ENCODE measurements around the gene EIF2S1. TPM values are rescaled to one million over a fixed set of nuclear protein-coding genes. Genes with fewer than 3 reads are reported as not detected.
"Not testable (repeated sequence)": the region's sequence is repeated elsewhere in the genome, so short reads cannot be mapped to it uniquely, and the experiment has no call there.

EIF2S1 gene
- total RNA-seq, 1 experiment from 2014 or later, result 285 TPM

DNA sequence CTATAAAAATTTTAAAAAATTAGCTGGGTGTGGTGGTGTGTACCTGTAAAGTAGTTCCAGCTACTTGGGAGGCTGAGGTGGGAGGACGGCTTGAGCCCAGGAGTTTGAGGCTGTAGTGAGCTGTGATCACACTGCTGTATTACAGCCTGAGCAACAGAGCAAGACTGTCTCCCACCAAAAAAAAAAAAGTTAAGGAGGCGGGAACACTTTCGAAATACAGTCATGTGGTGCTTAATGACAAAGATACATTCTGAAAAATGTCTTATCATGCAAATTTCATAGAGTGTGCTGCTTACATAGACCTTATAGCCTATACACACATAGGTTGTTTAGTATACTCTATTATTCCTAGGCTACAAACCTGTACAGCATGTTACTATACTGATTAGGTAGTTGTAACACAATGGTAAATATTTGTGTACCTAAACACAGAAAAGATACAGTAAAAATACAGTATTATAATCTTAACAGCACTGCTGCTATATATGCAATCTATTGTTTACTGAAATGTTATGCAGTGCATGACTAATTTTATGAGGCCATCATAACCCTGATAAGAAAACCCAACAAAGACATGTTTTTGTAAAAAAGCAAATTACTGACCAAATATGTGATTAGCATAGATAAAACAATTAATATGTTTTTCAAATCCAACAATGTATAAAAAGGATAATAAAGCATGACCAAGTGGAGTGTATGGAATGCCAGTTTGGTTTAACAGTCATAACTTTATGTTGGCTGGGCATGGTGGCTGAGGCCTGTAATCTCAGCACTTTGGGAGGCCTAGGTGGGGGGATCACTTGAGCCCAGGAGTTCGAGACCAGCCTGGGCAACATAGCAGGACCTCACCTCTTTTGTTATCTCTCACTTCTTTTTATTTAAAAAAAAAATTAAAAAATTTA is 11.4 kb downstream of the EIF2S1 start:
- DNase-seq (ENCODE audit: low read depth), result no peak

DNA sequence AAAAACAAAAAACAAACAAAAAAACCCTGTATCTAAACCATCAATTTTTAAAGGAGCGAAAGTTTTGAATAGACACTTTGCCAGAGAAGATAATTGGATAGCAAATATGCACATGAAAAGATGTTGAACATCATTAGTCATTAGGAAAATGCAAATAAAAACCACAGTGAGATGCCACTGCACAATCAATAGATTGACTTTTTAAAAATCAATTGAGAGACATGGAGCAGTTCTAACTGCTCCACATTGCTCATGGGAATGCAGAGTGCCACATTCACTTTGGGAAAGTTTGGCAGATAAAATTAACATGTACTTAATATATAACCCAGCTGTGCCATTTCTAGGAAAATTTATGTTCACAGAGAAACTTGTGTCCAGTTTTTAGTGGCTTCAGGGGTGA is 12.7 kb downstream of the EIF2S1 start:
- DNase-seq (ENCODE audit: low read depth), result no peak

DNA sequence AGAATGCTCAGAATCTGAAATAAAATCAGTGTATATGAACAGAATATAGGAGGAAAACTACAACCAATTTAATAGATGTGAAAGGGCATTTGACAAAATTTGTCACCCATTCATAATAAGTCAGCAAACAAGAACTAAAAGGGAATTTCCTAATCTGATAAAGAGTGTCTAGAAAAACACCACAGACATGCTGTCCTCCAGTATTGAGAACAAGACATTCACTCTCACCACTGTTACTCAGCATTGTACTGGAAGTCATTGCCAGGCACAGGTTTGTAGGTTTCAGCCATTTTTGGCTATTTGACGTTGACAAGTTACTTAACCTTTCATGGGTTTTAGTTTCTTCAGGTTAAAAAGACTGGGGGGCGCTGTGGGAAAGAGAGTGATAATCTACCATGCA is 13.2 kb downstream of the EIF2S1 start:
- DNase-seq (ENCODE audit: low read depth), result no peak

DNA sequence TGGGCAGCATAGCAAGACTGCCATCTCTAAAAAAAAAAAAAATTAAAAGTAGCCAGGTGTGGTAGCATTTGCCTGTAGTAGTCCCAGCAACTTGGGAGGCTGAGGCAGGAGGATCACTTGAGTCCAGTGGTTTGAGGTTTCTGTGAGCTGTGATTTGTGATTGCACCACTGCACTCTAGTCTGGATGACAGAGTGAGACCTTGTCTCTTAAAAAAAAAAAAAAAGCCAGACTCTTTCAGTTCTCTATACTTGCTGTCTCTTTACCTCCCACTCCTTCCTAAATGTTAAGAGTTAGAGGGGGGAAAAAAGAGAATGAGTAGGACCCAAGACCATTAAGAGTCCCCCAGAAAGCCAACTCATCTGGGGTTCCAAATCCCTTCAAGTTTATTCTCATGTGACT is 17.8 kb downstream of the EIF2S1 start:
- DNase-seq (ENCODE audit: low read depth), result no peak

DNA sequence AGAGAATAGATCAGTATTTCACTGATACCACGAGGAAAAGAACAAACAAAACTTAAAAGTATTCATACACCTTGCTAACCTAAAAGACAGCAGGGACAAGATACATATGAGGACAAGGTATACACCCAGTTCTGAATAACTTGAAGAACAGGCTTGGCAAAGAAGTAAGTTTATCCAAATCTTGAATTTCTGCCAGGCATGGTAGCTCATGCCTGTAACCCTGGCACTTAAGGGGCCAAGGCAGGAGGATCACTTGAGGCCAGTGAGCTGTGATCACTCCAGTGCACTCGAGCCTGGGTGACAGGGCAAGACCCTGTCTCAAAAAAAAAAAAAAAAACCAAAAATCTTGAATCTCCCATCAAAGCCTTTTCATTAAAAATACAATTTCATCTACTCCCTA is 25.0 kb downstream of the EIF2S1 start:
- no peak for DNase-seq (ENCODE audit: low read depth)

DNA sequence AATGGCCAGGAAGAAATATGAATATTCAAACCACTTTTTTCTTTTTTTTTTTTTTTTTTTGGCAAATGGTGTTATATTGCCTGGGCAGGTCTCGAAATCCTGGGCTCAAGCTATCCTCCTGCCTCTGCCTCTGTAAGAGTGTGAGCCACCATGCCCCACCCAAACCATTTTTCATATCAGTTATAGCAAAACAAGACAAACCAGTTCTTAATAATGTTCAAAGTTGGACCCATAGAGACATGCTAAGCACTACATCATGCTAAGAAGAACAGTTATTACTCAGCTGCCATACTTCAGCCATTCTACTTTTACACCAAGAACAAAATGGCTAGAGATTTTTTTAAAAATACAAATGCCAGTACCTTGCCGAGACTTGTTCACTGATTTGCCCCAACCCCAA is 25.5 kb downstream of the EIF2S1 start:
- DNase-seq (ENCODE audit: low read depth), result no peak

DNA sequence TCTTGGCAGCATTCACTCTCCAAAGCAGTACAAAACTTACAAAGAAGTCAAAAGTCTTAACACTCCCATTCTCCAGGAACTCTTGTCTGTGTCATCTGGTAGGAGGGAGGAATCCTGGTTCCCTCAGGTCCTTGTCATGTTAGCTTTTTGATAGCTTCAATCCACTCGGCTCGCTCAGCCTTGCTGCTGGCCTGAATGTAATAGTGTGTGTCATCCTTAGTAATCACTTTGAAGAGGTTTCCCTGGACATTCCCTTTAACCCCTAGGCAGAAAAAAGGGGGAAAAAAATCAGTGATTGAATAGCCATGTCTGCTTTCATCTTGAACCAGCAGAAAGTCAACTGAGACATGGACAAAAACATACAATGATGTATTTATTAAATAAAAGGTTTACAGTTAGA is 27.1 kb downstream of the EIF2S1 start:
- DNase-seq (ENCODE audit: low read depth), result no peak

DNA sequence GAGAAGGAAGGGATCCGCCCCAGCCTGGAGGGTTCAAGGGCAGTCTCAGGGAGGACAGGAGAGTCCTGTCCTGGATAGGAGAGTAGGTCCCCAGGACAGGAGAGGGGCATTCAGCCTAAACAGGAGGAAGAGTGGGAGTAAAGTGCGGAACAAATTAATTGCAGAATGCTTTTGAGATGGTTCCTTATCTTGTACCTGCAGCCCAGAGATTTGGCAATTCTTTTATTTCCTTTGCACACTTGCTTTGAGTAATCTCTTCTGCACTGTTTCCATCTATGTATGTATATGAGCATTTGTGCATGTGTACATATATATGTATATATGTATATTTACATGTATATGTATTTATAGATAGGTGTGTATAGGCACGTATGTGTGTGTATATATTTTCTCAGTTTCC is 29.1 kb downstream of the EIF2S1 start:
- DNase-seq (ENCODE audit: low read depth), result no peak

DNA sequence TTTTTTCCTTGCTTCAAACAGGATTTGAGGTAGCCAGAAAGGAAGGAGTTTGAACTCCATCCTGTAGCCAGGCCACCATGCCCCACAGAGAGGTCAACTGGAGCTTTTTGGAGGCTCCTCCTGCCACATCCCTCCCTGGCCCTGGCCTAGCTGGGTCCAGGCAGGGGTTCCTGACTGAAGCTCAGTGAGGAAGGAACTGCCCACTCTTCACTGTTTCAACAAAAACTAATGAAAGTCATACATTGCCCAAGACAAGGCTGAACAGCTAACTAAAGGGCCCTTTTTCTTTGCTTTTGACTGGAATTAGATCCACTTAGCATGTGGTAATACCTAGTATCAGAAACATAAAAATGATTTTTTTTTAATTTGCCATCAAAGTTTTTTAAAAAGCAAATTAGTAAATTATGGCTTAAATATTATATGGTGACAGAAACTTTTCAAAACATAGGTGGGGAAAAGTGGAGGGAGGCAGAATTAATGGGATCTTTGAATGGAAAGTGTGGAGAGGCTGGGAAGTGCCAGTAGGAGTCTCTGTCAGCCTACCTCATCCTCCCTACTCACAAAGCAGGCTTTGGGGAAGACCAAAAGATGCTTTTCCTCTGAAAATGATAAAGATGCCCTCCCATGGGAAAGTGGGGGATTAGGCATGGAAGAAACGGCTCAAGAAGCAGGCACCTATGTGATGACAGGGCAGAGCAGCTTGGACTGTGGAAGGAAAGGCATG is 29.8 kb downstream of the EIF2S1 start:
- no peak for DNase-seq (ENCODE audit: low read depth)

DNA sequence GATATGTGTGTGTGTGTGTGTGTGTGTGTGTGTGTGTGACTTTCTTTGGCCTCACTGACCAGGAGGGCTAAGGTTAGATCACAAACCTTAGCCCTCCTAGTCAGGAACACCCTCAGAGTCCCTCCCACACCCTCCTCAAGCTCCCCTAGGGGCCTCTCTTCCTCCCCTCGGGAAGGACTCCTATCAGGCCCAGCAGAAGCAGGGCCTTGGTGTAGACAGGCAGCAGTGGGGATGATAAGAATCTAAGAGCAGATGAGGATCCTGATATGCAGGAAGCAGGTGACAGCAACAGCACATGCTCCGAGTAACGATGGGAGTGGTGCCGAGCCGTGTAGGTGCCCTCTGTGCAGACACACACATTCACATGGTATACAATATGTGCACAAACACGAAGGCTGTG is 31.1 kb downstream of the EIF2S1 start:
- no peak for DNase-seq (ENCODE audit: low read depth)

DNA sequence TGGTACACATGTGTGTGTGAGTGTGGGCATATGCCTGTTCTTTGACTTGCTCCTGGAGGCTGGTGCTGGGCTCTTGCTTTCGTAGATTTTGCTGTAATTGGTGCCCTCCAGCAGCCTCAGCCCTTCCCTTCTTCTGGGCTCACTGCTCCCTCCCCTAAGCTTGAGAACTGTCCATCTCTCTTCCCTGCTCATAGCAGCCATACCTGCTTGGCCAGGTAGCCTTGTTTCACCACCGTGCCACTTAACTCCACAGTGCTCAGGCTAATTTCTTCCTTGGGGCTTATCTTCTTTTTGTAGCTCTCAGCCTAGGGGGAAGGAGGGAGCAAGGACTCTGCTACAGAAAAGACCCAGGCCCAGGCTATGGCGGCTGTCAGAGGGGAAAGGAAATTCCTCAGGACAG is 32.0 kb downstream of the EIF2S1 start:
- DNase-seq (ENCODE audit: low read depth), result no peak

DNA sequence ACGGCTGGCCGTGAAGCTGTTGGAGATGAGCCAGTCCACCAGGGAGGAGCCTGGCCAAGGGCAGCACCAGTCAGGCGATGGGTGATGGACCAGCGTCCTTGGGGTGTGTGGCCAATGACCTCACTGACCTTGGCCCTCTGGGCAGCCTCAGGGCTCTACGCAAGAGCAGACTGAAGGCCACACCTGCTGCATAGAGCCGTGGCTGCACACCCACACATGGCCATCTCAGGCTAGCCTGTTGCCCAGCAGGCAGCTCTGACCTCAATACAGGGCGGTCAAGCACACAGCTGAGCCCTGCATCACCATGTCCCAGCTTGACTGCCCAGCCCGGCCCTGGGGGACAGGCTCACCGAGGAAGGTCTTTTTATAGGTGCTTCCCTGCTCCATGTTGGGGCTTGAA is 32.7 kb downstream of the EIF2S1 start:
- DNase-seq (ENCODE audit: low read depth), result no peak

DNA sequence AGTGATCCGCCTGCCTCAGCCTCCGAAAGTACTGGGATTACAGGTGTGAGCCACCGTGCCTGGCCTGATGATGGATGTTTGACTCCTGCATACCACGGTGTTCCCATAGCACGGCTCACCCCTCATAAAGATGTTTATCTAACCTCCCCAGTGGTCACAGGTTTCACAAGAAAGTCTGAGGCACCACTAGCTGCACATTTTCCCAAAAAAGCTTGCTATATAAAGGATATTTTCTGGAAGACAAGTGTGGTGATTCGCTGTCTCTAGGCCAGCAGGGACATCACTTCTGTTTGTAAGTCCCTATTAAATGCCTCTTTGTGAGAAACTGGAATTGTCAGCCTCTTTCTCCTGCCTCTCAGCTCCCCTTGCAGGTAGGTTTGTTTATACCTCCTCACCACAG is 33.6 kb downstream of the EIF2S1 start:
- DNase-seq (ENCODE audit: low read depth), result peak; percentile 15

DNA sequence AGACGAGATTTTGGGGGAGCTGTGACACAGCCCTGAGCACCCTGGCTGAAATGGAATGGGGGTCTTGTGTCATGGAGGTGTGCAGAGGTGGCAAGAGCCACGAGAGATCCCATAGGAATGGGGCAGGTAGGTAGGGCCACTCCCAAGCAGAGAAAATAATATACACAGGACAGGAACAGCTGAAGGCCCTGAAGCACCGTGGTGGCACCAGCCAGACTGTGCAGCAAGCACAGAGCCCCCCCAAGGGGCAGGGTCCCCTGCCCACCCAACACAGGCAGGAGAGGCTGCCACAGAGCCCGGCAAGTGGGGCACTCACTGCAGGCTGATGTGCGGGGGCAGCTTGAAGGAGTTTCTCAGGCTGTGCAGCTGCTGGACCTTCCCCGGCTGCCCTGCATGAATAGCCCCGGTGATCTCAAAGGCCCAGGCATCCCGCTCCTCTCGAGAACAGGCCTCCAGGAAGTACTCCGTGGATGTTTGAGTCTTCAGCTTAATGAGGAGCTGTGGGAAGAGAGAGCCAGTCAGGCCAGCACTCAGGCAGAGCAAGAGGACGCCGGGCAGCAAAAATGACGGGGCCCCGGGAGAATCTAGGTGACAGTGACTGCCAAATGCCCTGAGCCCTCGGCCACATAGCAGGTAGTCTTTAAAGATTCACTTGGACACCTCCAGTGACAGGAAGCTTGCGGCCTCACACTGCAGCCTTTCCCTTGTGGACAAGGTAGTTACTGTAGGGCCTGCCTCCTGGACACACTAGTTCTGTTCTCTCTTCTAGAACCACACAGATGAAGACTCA is 35.2 kb downstream of the EIF2S1 start:
- DNase-seq (ENCODE audit: low read depth), result no peak

DNA sequence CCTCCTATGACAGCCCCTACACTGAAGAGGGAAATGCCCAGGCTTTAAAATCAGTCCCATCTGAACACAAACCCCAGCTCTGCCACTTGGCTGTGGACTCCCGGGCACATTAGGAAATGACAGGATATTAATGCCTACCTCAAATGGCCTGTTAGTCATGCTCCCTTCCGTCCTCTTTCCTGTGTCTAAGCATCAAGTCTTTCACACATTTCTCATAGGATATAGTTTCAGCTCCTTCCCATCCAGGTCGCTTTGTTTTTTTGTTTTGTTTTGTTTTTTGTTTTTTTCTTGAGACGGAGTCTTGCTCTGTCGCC is 35.7 kb downstream of the EIF2S1 start:
- no peak for DNase-seq (ENCODE audit: low read depth)

DNA sequence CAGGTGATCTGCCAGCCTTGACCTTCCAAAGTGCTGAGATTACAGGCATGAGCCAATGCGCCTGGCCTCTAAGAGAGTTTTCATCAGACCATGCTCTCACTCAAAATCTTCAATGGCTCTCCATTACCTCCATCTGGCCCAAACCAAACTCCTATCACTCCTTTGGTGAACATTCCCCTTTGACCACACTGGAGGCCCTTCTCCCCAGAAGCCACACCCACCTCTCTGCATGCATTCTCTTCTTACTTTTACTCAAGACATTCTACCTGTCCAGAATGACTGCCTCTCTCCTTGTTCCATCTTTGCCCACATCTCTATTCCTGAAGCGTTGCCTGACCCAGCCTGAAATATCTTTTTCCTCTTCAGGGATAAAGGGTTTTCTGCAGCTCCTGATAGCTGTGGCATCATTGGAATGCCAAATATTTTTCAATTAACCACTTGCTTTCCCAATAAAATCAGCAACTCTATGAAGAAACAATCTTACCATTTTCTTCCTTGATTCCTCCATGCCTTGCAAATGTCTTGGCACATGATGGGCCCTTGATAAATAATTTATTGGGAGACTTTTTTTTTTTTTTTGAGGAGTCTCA is 36.3 kb downstream of the EIF2S1 start:
- DNase-seq (ENCODE audit: low read depth), result peak; percentile 17

DNA sequence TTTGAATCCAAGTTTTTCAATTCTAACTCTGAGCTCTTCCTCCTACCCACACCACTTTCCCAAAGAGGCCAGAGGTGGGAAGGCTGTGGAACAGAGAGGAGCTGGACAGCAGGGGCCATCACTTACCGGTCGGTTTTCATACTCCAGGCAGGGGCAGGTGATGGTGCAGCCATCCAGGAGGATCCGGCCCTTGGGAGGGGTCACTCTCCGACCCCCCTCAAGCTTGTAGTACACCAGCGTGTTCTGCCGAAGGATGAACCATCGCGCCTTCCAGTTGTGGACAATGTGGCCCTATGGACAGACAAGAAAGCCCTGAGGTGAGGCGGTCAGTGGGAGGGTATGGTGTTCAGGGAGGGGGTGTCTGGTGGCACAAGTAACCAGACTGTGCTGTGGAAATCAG is 37.4 kb downstream of the EIF2S1 start:
- no peak for DNase-seq (ENCODE audit: low read depth)

DNA sequence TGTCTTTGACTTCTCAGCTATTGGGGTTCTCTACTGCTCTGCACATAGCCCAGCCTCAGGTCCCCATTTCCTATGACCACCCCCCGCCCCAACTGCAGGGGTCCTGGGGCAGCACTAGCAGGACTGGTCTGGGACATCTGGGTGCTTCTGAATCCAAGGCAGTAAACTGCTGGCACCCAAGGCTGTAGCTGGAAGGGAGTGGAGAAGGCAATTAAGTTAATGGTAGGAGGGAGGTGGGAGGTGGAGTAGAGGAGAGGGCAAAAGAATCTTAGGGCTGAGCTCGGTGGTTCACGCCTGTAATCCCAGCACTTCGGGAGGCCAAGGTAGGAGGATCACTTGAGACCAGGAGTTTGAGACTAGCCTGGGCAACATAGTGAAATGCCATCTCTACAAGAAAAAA is 40.3 kb downstream of the EIF2S1 start:
- no peak for DNase-seq (ENCODE audit: low read depth)

DNA sequence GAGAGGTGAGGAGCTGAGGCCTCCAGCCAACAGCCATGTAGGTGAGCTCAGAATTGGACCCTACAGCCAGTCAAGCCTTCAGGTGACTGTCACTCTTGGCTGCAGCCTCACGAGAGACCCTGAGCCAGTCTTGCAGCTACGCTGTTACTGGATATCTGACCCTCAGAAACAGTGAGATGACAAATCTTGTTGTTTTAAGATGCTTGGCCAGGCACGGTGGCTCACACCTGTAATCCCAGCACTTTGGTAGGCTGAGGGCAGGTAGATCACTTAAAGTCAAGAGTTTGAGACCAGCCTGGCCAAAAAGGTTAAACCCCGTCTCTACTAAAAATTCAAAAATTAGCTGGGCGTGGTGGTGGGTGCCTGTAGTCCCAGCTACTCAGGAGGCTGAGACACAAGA is 45.6 kb downstream of the EIF2S1 start:
- DNase-seq (ENCODE audit: low read depth), result no peak

DNA sequence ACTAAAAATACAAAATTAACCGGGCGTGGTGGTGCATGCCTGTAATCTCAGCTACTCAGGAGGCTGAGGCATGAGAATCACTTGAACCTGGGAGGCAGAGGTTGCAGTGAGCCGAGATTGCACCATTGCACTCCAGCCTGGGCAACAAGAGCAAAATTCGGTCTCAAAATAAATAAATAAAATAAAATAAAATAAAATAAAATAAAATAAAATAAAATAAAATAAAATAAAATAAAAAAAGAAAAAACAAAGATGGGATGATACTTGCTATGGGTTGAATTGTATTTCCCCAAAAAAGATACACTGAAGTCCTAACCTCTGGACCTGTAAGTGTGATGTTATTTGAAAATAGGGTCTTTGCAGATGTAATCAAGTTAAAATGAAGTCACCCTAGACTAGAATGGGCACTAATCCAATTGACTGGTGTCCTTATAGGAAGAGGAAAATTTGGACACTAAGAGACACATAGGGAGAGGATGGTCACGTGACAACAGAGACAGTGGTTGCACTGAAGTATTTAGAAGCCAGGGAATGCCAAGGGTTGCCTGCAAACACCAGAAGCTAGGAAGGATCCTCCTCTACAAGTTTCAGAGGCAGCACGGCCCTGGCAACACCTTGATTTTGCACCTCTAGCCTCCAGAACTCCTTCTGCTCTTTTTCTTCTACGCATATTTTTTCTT is 48.1 kb downstream of the EIF2S1 start:
- not testable (repeated sequence) for DNase-seq (ENCODE audit: low read depth)

DNA sequence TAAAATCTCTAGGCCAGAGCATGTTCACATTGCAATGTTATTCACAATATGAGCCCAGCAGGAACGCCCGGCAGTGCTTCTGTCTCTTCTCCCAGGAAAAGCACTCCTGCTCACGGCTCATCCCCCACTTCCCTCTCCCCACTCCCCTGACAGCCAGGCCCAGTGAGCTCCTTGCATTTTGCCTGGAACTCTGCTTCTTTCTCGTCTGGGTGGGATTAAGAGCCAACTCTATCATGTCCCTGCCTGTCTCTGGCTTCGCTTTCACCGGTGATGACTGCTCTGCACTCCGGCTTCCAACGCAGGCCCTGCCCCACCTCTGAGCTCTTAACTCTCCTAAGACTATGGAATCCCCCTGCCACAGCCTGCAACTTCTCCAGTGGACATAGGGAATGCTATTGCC is 49.3 kb downstream of the EIF2S1 start:
- no peak for DNase-seq (ENCODE audit: low read depth)

DNA sequence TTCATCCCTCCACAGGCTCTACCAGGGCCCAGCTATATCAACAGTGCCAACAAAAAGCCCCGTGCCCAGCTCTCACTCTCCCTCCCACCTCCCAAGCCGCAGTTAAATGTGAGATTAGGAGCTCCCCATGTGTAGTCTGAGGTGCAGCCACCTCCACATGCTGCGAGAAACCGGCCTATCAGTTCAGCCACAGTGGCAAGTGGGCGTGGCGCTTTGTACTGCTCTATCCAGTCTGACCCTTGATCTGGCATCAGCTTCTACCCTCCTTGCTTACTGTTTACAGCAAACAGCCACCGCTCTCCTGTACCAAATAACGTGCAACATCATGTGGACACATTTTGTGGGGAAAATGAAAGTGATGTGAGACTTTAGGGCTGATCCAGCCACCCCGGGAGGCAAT is 50.2 kb downstream of the EIF2S1 start:
- DNase-seq (ENCODE audit: low read depth), result no peak
